Activated T-helper 1 cell treated with anti-CD3 and anti-CD28 coated beads, Interleukin-2, amount 50 U/mL, for 16 hours (primary cell): ENCODE results near the gene UQCC3.
"Not testable (repeated sequence)": the region's sequence is repeated elsewhere in the genome, so short reads cannot be mapped to it uniquely, and the experiment has no call there.

ENCODE experiments used
- DNase-seq, 2 donors: peaks; one replicate each; pipeline ENCODE4 v3.0.0-alpha.2; 2020; ENCODE audit warnings: low read depth in 1 of 2, low spot score in 1 of 2

UQCC3 gene

DNA sequence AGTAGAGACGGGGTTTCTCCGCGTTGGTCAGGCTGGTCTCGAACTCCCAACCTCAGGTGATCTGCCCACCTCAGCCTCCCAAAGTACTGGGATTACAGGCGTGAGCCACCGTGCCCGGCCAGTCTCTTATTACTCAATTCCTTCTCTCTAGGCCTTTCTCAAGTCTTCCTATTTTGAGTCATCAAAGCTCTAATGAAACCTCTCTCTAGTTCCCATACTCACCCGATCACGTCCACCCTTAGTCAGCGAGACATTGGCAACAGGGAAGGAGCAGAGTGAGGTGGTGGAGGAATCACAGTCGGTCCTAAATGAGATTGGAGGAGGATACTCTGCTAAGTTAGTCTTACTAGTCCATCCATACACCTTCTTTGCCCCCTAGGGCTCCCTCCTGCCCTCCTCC, 30.8 kb downstream of the UQCC3 start:
- no peak for DNase-seq

DNA sequence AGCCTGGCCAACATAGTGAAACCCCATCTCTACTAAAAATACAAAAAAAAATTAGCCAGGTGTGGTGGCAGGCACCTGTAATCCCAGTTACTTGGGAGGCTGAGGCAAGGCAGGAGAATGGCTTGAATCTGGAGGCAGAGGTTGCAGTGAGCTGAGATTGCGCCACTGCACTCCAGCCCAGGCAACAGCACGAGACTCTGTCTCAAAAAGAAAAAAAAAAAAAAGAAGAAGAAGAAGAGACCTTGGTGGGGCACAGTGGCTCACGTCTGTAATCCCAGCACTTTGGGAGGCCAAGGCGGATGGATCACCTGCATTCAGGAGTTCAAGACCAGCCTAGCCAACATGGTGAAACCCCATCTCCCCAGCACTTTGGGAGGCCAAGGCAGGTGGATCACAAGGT, 32.4 kb downstream of the UQCC3 start:
- DNase-seq = not testable (repeated sequence)

DNA sequence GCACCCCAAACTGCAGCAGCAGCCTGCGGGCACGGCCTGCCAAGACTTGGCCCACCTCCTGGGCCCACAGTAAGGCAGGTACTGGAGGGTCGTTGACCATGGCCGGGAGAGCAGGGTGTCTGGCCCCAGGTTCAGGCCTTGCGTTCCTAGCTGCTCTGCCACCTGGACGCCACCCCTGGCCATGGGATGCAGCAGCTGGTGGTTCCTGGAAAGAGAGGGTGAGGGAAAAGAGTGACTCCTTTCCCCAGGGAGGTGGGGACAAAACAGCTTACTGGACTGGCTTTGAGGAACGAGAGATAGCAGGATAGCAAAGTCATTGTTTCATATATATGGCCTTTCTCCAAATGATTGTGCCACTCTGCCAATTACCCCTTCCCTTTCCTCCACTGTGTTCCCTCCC, 33.9 kb downstream of the UQCC3 start:
- DNase-seq = no peak

DNA sequence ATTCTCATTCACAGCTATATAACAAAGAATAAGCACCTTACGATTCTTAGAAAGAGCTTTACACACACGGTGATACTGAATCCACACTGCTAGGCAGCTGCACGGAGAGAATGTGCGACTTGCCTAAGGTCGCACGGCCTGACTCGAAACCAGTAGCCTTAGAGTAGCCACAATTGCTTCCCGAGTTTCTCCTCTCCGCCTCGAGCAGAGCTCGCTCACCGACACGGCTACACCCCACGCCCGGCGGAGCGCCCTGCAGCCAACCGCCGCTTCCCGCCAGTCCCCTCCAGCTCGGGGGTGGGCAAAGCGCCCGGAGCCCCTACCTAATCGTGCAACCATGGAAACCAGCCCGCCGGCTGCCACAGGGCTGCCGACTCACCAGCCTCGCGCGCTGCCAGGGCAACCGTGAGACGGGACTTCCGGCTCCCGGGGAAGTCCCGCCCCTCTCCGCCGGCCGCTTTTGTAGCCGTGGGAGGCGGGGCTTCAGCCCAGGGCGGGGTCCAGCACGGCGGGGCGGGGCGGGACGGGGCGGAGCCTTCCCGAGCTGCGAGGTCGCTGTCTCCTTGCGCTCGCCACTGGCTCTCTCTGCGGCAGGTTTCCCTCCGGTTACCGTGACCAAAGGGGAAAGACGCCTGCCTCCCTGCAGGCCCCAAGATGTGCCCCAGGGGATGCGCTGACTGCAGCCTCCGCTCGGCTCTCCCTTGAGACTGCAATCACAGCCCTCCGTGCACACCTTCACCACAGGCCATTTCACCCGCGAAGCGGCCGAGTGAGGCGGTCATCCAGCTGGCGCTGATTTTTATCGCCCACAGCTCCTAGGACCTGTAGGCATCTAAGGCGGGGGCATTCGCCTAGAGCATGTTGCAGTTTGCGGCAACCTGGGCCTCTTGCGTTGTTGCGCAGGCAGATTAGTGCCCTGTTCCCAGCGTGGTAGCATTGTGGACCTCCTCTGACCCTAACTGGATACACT, 34.7 kb downstream of the UQCC3 start:
- DNase-seq = peak; percentile 86 to 92

DNA sequence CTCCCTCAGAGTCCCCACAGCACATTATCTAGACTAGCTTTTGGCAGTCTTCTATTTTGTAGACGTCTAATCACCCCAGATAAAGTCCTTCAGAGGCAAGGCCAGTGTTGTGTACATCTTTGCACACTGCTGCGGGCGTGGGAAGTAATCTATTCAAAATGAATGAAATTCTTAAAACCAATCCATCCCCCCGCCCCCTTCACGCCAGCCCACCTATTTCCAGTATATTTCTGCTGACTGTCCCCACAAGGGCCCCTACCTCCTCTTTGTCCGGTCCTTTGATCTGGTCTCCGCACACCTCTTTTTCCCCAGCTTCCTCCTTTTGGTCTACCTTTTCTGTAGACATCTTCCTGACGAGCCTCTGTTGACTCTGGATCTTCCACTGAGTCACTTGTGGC, 35.4 kb downstream of the UQCC3 start:
- DNase-seq = no peak

DNA sequence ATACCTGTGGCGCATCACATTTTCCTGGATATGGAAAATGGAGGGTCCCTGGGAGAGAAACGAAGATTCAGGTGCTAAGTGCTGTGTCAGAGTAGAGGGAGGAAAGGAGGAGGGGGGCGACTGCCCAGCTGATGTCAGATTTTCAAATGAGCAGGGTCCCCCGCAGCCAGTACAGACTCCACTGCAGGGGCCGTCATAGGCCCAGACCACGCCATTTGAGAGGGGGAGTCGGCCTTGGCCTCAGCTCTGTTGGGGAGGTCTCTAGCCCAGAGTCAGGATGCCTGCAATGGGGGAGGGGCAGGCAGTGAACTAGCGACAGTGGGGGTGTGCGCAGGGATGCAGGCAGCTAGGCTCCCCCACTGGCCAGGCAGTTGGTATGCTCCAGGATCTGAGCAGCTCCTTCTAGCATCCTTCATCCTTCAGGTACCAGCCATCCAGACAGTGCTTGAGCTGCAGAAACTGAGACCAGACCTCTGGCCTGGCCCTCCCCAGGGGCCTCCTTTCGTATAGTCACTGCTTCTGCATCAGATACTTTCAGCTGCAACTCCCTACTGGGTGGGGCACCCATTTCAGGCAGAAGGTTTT, 35.9 kb downstream of the UQCC3 start, which contains the start of the genes BSCL2 and GNG3:
BSCL2 (minus strand) TSS at position 148 of the 585 bp plus-strand sequence. CDS start 229 bp downstream, outside the sequence.
GNG3 (plus strand) TSS at position 400 of the 585 bp plus-strand sequence. CDS start 620 bp downstream, outside the sequence.
- DNase-seq = no peak

DNA sequence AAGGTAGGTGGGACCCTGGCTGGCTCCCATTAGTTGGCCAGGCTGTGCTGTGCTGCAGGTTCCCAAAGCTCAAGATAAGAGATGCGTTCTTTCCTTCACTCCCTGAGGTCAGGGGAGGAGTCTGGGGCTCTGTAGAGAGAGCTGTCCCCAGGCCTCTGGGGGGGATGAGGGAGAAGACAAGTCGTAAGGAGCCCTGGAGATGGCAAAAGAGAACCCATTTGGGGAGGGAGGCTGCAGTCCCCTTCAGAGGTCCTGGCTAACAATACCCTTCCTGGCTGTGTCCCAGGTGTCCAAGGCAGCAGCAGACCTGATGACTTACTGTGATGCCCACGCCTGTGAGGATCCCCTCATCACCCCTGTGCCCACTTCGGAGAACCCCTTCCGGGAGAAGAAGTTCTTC, 36.9 kb downstream of the UQCC3 start:
- DNase-seq = no peak

DNA sequence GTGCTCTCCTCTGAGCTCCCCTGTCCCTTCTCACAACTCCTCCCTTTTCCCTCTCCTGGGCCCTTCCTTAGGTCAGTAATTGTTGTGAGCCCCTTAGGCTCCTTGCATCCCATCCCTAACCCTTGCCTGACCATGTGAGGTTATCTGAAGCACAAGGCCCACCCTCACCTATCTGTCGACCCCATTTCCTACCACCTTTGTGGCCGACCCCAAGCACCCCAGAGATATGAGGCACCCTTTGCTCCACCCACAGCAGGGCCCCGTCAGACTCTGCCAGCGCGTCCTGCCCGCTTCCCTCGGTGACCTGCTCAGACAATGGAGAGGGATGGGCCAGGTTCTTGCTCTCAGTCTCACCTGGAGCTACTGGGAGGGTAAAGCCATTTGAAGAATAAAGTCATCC, 37.3 kb downstream of the UQCC3 start:
- peak in 1 of 2 donors; percentile 18 for DNase-seq

DNA sequence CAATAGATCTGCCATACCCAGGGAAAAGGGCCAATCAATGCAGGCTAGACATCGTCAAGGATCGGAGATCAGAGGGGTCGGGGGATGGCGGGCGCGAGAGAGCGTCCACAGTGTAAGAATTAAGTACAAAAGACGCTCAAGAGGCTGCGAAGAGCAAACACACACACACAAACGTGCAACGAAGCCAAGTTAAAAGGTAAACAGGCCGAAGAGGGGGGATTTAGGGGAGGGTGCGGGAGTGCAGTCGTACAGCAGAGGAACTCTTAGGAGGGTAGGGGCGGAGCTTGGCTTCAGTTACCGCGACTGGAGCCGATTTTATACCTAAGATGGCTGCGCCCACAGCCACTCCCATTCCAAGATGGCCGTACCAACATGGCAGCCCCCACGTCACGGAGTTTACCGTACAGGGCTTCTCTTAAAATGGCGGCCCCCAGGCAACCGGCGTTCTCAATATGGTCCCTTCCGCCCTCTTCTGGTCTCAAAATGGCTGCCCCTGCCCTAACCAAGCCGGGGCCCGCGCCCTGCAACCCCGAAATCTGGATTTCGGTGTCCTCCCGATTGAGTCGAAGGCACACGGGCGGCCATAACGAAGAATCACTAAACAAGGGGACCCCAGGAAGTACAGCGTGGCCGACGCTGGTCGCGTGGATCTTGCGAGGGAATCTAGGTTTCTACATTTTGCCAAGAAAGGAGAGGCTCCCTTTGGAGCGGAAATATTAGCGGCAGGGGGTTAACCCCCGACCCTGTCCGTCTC, 38.0 kb downstream of the UQCC3 start:
- peak; percentile 92 for DNase-seq

DNA sequence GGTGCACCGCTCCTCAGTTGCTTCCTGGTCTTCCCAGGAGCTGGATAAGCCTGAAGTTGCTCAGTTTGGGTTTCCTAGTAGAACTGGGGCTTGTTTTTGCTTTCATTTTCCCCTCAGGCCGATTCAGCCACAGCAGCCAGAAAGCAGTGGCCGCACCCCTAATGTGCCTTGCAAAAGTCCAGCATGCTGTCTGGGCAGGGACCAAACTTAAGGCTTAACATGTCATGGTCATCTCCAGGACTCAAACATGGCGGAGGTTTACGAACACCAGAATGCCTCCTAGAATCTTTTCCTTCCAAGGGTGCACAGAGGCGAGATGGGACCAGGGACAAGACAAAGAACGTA, 38.5 kb downstream of the UQCC3 start:
- DNase-seq = no peak

DNA sequence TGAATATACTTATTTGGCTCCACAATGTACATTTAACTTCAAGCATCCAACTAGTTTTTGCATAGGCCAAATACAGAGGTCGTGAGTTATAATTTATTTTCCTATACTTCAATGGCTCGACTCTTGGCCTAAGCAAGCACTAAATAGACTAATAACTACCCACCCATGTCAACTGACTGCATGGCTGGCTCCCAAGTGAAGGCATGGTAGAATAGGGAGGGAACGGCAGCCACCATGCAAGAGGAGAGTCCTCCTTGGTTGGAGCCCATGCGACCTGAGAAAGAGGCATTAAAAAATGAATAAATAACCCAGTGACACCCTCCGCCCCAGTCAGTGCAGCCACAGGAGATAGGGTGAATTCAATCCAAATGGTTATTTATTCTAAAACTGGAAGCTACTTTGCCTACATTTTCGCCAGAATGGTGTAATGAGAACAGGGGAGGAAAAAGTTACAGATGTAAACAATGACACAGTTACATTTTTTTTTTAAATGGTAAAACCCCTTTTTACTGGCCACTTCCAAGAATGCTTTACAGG, 40.9 kb downstream of the UQCC3 start:
- DNase-seq = no peak

DNA sequence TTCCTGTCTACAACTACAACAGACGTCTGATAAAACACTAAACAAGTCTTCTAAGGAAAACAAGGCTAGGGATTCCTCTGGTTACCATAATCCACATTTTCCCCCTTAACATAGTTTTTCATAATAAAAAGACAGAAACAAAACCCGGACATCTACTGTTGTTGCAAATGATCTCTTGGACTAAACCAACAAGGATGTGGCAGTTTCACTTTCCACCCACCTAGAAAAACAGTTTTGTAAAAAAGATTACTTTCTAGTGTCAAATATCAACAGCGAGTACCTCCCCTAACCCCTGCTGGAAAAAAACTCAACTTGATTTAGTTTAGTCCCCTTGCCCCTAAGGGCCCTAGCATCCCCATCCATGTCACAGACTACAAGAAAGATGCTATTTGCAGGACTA, 41.4 kb downstream of the UQCC3 start:
- DNase-seq = no peak

DNA sequence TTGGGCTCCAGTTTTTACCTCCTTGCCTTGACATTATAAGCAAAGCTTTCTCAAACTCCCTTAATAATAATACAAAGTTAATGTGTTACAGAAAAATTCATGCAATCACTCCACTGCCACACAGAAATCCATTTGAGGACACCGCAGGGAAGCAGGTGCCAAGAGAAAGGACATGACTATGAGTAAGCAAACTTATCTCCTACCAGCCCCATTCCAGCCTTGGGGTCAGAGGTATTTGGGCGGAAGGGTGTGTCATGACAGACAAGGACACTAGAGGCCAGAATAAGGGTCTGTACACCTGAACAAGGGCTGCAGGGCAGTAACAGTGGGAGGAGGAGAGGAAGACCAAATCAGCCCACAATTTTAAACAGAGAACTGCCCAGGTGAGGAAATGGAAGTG, 41.9 kb downstream of the UQCC3 start:
- no peak for DNase-seq

DNA sequence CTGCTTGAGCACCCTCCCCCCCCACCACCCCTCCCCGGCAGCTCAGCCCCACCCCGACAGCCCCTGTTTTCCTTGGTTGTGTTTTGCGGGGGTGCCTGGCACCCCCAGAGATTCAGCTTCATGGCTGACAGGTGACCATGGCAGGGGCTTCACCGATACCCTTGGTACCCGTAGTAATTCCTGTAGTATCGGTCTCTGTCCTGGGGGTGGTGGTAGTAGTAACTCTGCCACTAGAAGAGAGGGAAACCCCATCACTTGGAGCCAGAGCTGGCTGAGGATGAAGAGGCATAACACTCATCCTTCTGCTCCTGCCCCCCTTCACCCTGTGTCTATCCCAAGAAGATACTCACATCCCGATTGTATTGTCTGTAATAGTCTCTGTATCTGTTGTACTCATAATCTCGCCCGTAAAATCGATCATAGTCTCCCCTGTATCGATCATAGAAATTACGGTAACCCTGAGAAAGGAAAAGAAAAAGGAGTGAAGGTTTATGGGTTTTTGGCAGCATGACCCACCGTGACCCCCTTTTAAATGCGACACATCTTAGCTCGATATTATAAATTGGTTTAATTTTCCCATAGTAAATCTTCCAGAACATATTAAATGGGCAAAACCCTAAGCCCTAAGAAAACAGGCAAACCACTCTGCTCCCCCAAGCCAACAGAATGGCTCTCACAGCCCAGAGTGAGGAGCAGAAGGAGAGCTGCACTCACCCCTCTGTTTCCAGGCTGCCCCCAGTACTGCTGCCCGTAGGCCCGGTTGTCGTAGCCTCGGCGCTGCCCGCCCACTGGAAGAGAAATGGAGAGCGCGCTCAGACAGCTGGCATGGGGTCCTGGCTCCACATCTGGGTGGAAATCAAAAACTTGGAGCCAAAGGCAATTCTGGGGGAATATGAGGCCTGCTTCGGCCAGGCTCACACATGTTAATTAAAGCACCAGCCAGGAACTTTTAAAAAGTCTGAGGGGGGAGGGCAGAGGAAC, 44.0 kb downstream of the UQCC3 start:
- no peak for DNase-seq

DNA sequence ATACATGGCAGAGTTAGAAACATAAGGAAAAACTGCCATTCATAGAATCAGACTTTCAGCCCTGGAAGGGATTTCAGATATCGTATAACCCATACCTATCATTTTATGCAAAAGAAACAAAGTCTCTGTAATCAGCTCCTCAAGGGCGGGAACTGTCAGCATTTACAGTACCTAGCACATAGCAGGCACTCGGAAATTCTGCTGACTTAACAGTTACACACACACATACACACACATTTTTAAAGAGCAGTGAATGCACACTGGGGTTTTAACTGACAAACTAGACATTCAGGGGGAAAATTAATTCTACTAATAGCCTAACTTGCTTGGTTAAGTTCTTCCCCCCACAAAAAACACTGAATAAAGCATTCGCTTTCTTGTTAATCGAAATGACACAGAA, 44.7 kb downstream of the UQCC3 start:
- DNase-seq = no peak

DNA sequence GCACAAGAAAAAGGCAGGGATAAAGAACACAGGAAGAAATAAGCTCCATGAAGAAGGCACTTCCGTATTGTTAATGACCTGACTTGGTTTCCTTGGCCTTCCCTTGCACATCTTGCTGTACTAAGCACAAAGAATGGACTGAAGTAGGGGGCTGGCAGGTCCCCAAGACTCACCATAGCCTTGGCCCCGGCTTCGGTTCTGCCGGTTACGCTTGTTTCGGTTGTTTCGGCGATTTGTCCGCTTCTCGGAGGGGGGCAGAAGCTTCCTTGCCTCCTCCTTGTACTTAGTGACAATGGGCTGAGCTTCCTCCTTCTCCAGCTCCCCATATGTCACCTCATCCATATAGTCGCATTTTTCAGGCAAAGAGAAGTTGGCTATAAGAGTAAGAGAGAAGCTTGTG, 45.3 kb downstream of the UQCC3 start:
- no peak for DNase-seq

DNA sequence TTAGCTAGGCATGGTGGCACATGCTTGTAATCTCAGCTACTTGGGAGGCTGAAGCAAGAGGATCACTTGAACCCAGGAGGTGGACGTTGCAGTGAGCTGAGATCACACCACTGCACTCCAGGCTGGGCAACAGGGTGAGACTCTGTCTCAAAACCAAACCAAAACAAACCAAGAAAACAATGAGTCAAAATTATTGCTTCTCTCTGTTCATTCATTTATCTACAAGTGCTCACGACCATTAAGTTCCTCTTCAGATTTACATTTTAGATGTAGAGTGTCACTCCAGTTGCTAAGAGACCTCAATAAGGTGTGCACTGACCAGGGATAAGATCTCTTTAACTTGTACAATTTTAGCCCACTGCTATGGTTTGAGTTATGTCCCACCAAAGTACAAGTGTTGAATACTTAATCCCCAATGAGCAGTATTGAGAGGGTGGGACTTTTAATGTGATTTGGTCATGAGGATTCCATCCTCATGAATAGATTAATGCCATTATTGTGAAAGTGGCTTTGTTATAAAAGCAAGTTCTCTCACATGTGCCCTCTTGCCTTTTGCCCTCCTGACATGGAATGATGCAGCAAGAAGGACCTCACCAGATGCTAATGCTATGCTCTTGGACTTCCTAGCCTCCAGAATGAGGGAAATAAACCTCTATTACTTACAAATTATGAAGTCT, 48.0 kb downstream of the UQCC3 start:
- DNase-seq = no peak

DNA sequence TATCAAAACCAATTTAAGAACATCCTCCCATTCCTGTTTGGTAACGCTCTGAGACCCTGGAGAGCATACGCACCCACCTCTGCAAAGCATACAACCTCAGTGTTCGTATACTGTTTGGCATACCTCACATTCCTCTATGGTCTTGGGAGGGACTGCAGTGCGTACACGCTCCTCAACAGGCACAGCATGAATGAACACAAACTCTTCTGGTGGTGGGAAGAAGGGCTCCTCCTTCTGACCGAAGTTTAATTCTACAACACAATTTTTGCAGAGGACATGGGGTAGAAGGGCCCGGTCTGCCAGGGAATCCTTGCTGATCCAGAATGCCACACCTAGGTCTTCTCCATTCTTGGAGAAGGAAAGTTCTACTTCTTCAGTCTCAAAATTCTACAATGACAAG, 50.5 kb downstream of the UQCC3 start:
- no peak for DNase-seq
